ENCODE results near the gene GRIN3B.

Gene GRIN3B

DNA sequence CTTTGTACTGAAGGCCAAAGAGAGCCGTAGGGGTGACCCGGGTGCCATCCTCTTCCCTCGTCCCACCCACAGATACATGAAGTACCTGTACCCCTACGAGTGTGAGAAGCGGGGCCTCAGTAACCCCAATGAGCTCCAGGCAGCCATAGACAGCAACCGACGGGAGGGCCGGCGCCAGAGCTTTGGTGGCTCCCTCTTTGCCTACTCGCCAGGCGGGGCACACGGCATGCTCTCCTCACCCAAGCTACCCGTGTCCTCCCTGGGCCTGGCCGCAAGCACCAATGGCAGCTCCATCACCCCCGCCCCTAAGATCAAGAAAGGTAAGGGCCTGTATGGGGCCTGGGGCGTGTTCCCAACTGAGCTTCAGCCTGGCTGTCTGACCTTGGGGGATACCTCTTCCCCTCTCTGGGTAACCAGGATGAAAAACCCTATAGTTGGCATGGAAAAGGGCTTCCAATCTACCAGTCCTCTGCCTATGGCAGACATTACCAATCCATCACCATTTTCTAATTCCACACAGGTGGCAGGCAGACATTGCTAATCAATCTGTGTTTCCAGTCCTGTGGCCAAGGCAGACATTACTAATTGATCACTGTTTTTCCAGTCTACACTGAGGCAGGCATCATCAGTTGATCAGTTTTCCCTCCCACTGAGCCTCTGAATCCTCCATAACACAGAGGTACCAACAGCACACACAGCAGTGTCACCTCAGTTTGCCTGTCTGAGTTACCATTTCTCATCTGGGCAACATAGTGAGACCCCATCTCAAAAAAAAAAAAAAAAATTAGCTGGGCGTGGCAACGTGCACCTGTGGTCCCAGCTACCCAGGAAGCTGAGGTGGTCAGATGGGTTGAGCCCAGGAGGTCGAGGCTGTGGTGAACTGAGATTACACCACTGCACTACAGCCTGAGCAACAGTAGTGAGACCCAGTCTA lies 35.2 kb upstream of the GRIN3B start:
- DNase-seq, result no peak

DNA sequence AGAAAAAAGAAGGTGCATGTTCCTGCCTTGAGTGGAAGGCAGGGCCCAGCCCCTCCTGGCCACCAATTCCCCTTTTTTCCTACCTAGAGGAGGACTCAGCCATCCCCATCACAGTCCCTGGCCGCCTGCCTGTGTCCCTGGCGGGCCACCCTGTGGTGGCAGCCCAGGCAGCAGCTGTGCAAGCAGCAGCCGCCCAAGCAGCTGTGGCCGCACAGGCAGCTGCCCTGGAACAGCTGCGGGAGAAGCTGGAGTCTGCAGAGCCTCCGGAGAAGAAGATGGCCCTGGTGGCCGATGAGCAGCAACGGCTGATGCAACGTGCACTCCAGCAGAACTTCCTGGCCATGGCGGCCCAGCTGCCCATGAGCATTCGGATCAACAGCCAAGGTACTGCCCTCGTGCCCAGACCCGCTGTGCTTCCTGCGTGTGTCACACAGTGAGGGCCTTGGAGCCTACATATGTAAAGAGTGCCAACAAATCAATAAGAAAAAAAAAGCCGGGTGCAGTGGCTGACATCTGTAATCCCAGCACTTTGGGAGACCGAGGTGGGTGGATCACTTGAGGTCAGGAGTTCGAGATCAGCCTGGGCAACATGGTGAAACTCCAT lies 33.6 kb upstream of the GRIN3B start:
- DNase-seq, result no peak

DNA sequence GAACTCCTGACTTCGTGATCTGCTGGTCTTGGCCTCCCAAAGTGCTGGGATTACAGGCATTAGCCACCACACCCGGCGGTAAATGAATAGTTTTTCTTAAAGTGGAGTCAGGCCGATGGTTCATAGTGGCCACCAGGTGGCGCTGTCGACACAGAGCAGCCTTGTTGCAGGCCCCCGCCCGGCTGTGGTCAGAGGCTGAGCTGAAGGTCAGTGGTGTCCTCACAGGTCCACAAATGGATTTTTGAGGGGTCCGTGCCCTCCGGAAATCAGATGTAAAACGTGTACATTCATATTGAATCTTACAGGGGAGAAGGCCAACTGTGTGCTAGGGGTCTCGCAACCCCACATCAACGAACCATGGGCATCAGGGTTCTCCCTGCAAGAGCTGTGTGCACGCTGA lies 29.5 kb upstream of the GRIN3B start:
- DNase-seq, result no peak

DNA sequence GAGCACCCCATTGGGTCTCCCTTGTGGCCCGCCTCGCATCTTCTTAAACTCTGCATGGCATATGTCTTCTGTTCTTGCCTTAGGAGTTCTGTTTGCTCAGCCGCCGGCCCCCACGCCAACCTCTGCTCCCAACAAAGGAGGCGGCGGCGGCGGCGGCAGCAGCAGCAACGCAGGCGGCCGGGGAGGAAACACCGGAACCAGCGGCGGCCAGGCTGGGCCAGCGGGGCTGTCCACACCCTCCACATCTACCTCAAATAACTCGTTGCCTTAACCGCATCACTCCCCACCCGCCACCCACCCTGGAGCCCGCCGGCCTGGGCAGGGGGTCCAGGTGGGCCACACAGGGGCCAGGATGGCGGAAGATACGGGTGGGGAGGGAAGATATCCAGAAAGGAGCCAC lies 28.4 kb upstream of the GRIN3B start:
- no peak for DNase-seq

DNA sequence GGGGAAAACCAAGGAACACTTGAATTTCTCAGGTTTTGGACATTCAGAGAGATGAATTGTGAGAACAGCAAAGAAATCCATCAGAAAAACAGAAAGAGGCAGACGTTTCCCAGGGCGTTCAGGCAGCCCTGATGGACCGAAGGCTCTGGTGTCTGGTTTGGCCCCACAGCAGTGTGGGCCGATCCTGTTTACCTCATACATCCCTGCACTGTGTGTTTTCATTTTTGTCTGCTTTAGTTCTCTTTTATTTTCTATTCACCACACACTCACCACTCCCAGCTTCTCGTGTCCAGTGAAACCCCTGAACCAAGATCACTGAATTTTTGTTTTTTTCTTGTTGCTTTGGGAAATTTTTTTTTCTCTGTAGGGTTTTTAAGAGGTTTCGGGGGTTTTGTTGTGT lies 27.9 kb upstream of the GRIN3B start:
- DNase-seq, result no peak

DNA sequence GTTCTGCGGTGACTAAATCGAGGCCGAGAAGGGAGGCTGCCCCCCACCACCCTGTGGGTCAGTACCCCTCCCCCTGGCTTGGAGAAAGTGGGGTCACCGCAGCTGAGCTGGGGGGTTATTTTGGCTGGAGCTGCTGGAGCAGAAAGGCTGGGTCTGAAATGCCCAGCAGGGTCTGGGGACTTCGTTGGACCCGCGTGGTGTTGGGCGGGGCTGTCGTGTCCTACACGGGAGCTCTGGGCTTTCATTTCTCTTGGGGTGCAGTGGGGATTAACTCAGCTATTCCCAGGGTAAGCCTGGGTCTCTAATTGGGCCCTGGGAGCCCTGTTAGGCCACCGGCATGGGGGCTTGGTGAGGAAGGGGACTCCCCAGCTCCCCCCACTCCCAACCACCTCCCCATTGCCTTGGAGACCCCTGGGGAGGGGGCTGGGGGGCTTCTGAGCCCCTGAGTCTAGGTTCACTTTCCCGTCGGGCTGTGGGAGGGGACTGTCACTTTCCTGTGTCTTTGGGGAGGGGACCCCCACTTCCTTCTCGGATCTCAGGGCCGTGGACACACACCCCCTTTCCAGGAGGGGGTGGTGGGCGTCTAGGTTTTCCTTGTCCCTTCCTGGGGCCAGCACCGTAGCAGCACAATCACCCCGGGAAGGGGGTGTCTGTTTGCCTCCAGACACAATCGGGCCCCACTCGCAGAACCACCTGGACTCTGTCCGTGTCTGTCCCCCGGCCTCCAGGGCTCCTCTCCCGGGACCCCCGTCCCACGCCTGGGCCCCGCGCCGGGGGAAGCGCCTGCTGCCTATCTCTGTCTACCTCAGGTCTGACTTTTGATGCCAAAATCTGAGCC lies 26.3 kb upstream of the GRIN3B start:
- DNase-seq, result no peak

DNA sequence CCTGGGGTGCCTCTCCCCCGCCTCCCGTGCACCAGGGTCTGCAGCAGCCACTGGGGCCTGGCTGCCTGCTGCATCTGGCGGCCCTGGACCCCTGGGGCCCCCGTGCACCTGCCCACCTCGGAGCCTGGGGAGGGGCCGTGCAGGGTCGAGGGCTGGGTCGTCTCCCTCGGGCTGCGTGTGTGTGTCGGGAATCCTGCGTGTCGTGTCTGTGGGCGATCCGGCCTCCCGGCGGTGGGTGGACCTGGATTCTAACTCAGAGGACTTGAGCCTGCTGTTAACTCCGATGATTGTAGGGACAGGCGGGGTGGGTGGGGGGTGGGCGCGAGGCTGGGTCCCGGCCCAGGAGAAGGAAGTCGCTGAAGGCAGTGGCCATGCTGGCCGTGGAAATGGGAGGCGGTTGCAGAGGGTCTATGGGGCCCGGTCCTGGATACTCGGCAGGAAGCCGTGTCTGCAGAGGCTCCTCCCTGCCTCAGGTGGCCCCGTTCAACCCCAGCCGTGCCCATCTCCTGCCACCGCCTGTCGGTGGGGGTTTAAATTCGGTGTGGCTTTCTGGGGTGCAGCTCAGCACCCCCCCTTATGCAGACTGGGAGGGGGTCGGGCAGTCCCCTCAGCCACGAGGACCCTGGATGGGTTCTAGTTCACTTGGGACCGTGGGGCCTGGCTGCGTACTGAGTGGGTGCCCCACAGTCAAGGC lies 25.5 kb upstream of the GRIN3B start:
- no peak for DNase-seq

DNA sequence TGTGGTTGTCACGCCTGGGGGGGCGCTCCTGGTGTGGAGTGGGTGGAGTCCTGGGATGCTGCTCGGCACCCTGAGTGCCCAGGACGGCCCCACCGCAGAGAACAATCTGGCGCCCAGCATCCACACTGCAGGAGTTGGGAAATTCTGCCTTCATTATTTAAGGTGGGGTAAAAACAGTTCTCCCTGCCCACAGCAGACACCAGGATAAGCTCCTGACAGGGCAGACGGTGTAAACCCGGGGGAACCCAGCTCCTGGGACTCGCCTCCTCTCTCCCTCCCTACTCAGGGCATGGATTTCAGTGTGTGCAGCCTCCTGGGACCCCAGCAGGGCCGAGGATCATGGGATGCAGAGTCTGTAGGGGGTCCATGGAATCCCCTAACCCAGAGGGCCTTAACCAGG lies 23.7 kb upstream of the GRIN3B start:
- DNase-seq, result no peak

DNA sequence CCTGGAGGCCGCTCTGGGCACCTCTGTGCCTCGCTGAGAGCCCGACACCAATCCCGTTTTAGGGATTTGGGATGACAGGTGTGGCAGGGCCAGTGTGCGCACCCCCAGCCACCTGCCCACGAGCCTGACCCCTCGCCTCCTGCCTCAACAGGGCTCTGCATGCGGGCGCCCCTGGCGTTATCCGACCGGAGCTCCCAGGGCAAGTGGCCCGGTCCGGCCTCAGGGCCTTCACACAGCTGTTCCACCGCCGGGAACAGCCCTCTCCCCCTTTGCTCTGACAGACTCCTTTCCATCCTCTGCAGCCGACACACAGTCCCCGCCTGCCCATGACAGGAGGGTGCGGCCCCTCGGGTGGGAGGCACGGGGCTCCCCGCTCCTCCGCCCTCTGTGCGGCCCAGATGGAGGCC lies 23.2 kb upstream of the GRIN3B start:
- DNase-seq, result no peak

DNA sequence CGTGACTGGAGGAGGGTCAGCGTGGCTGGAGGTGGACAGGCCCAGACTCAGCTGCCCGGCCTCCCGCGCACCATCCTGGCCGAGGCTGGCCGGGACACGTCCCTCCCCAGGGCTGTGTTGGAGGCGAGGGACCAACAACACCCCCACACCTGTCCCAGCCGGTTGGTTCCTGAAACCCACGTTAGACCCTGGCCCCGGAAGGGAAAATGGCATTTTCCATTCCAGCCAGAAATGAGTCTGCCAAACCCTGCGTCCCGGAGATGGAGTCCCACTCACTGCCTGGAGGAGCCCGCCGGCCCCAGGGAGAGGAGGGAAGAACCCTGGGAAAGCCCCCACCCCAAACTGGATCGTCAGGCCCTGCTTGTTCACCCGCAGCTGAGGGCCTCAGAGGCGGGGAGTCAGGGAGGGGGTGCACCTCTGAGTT lies 20.9 kb upstream of the GRIN3B start:
- no peak for DNase-seq

DNA sequence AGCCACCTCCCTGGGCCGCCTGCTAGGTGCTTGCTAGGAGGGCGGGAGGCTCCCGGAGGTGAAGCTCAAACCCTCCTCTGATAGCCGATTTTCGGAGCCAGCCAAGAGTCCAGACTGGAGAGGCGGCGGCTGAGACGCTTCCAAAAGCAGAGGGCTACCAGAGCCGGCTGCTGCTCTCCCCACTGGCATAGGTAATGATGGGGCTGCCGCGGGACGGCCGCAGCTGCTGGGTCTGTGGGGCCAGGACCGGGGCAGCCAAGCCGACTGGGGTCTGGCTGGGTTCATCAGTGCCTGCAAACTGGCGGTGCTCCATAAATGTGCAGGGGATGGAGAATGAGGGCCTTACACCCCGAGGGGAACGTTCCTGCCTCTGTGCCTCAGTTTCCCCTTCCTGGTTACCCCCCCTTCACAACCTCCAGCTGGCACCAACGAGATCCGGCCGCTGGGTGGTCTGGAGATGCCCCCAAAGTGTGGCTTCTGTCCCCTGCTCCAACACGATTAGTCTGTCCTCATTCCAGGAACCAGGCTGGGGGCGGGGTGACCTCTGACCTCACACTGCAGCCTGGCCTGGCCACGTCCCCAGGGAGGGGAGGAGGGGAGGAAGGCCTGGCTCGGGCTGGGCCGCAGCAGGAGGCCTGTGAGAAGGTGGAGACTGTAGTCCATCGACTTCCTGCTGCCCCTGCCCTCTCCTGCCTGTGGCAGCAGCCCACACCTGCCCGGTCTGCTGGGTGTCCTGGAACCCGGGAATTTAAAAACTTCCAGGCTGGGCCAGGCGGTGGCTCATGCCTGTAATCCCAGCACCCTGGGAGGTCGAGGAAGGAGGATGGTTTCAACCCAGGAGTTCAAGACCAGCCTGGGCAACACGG lies 19.9 kb upstream of the GRIN3B start:
- no peak for DNase-seq

DNA sequence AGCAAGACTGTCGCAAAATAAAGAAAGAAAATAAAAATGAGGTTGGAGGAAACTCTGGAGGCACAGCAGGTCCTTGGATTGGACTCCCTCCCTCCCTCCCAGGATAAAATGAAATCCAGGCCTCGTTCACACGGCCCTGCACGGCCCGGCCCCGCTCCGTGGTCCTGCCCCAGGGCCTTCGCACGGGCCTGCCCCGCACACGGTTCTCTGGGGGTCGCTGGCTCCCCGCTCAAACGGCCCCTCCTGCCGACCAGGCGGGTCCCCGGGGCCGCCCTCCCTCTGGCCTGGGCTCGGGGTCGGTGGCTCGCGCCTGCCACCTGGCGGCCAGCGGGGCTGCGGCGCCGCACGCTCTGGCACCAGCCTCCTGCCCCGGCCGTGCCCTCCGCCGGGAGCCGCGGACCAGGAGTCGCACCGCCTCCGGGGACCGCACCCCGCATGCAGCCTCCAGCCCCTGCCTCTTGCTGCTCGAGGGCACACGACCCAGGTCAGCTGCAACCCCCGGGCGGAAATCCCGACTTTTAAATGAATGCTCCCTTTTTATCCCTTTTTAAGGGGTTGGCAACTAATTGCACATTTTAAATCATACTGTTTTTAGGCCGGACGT lies 17.6 kb upstream of the GRIN3B start:
- peak; percentile 63 for DNase-seq

DNA sequence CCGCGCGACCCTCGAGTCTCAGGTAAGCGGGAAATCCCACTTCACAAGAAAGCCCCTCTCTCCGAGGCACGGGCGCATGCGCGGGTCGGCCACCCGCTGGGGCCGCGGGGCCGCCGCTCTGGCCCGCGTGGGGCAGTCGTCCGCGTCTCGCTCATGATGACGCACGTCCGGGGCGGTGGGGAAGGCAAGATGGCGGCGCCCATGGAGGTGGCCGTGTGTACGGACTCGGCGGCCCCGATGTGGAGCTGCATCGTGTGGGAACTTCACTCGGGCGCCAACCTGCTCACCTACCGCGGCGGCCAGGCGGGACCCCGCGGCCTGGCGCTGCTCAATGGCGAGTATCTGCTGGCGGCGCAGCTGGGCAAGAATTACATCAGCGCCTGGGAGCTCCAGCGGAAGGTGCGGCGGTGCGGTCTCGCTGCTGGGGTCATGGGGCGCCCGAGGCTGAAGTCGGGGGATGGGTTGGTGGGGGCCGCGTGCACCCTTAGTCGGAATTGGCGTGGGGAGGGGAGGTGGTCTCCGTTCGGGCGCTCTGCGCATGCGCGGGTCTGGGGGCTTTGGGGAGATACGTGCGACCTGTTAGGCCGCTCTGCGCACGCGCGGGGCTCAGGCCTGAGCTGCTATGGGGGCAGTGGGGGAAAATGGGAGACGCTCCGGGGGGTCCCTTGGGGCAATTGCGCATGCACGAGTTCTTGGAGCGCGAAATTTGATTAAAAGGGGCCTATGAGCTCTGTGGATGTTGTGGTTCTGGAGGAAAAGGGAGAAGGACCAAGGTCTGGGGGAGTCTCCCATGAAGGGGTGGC lies 15.9 kb upstream of the GRIN3B start, which contains the start of gene WDR18:
Gene WDR18, plus strand, starts transcription at position 181 of the 803 bp plus-strand sequence. Its CDS starts 9 bp downstream, at position 190.
- peak; percentile 94 for DNase-seq

DNA sequence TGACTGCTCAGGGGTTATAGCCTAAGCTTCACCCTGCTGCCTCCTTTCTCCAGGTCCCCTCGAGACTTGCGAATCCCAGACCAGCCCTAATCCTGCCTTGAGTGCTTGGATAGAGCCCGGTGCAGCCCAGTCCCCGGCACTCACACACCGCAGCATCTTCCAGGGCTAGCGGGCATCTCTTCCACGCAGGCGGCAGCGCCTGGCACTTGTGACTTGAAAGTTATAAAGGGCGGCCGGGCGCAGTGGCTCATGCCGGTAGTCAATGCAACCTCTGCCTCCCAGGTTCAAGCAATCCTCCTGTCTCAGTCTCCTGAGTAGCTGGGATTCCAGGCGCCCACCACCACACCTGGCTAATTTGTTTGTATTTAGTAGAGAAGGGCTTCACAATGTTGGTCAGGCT lies 14.1 kb upstream of the GRIN3B start:
- DNase-seq, result no peak

DNA sequence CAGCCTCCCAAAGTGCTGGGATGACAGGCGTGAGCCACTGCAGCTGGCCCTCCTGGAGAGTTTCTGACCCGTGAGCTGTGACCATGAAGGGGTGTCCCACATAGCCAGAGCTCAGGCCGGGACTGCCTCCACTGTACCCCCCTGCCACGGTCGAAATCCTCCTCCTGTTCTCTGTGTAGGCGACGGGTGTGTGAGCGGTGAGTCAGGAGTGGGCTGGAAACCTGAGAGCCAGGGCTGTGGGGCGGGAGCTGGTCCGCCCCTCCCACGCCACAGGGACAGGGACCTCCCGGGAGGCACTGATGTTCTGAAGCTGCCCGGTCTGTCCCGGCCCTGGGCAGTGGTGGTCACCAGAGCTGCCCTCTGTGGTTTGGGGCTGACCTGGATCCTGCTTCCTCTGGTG lies 12.1 kb upstream of the GRIN3B start:
- no peak for DNase-seq

DNA sequence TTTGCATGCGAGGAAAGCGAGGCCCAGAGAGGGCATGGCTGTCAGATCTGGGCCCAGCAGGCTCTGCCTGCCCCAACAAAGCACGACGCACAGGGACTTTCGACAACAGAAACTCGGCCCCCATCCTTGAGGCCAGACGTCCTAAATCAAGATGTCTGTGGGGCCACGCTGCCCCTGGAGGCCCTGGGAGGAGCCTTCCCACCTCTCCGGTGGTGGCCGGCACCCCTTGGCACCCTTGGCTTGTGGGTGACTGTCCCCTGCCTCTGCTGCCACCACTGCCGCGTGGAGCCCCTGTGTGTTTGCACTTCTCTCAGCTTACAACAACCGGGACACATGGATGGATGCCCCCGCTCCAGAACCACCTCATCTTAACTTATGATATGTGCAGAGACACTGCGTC lies 11.7 kb upstream of the GRIN3B start:
- no peak for DNase-seq

DNA sequence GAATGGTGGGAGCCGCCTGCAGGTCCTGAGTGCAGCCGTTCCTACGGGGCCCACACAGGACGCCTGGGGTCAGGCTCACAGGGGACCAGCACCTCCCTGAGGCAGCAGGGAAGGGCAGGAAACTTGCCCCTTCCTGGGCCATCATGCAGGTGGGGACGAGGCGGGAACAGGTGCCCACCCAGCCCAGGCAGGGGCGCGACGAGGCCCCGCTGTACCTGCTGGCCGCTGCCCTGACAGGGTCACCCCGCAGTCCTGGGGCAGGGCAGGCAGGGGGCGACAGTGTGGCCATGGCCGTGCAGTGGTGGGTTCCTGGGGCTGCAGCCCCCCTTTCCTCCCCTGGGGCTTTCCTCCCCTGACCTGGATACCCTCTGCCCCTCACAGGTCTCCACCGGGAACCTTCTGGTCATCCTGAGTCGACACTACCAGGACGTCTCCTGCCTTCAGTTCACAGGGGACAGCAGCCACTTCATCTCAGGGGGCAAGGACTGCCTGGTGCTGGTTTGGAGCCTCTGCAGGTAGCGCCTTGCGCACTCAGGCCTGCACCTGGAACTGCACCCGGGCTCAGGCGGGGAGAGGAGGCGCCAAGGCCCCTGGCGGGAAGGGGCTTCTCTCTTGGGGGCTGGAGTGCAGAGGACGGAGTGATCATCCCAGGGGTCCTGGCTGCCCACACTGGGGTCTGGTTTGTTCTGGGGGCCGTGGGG lies 10.7 kb upstream of the GRIN3B start:
- no peak for DNase-seq

DNA sequence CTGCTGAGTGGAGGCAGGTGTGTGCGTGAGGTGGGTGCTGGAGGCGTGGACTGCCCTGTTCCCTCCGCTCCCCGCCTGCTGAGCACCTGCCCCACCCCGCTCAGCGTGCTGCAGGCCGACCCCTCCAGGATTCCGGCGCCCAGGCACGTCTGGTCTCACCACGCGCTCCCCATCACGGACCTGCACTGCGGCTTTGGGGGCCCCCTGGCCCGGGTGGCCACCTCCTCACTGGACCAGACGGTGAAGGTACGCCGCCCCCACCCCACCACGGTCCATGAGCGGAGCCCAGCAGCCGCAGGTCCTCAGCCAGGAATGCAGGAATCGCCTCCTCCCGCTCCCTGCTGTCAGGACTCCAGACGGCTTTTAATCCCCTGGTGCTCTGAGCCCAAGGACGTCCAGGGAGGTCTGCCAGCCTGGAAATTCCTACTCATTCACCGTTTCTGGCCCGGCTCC lies 10.1 kb upstream of the GRIN3B start:
- no peak for DNase-seq

DNA sequence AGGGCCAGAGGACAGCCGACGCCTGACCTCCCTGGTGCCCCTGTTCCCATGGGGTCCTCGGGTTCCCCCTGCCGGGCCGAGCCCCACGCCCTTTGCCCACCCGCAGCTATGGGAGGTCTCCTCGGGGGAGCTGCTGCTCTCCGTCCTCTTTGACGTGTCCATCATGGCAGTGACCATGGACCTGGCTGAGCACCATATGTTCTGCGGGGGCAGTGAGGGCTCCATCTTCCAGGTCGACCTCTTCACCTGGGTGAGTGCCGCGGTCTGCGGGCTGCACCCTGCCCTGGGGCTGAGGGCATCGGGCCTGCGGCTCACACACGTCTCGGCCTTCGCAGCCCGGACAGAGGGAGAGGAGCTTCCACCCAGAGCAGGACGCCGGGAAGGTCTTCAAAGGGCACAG lies 9.5 kb upstream of the GRIN3B start:
- DNase-seq, result no peak

Measured in NCI-H345 (cell line).